Measurements from ENCODE around the gene PDGFC.

DNA sequence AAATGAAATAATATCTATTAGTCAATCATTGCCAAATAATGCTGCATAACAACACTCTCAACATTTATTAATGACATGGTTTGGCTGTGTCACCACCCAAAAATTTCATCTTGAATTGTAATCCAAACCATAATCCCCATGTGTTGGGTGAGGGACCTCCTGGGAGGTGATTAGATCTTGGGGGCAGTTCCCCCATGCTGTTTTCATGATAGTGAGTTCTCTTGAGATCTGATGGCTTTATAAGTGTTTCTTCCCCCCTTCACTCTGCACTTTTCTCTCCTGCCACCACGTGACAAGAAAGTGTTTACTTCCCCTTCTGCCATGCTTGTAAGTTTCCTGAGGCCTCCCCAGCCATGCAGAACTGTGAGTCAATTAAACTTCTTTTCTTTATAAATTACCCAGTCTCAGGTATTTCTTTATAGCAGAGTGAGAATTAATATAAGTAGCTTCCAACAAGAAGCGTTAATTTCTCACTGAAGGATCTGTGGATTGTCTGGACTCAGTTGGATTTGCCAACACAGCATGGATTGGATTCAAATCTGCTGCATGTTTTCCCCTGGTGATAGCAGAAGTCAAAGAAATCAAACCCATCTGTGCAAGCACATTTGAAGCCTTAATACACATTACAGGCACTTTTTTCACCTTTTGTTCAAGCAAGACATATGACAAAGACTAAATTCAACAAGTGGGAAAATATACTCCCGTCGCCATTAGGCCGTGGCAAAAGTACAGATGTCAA lies 216.6 kb downstream of the PDGFC start:
- TF ChIP-seq, protein P1, sequence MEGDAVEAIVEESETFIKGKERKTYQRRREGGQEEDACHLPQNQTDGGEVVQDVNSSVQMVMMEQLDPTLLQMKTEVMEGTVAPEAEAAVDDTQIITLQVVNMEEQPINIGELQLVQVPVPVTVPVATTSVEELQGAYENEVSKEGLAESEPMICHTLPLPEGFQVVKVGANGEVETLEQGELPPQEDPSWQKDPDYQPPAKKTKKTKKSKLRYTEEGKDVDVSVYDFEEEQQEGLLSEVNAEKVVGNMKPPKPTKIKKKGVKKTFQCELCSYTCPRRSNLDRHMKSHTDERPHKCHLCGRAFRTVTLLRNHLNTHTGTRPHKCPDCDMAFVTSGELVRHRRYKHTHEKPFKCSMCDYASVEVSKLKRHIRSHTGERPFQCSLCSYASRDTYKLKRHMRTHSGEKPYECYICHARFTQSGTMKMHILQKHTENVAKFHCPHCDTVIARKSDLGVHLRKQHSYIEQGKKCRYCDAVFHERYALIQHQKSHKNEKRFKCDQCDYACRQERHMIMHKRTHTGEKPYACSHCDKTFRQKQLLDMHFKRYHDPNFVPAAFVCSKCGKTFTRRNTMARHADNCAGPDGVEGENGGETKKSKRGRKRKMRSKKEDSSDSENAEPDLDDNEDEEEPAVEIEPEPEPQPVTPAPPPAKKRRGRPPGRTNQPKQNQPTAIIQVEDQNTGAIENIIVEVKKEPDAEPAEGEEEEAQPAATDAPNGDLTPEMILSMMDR (IDR thresholded peaks at IDR 0.05; ENCODE audit: extremely low read depth in 1 of 2, insufficient read depth in 1 of 2, low read depth in 1 of 2, low read length in 2 of 2) = no peak
- TF ChIP-seq EZH2 (IDR thresholded peaks at IDR 0.05; ENCODE audit: borderline replicate concordance, low read depth, low read length, severe bottlenecking) (no peak), POLR2A (IDR thresholded peaks at IDR 0.05; ENCODE audit: low read depth, low read length) (no peak), MYC (IDR thresholded peaks at IDR 0.05; ENCODE audit: low read depth, low read length) (no peak), FOS (IDR thresholded peaks at IDR 0.05; ENCODE audit: borderline replicate concordance, insufficient read depth, low read length) (no peak), JUN (IDR thresholded peaks at IDR 0.05; ENCODE audit: borderline replicate concordance, insufficient read depth, insufficient read length, low read depth) (no peak)

Measured in endothelial cell of umbilical vein (primary cell).